Measurements from ENCODE around the gene CDH13. TPM values are rescaled to one million over a fixed set of nuclear protein-coding genes. Genes with fewer than 3 reads are reported as not detected.
A peak's percentile ranks its signal among the peaks of the same experiment; 100 is the strongest.

CDH13 gene
- total RNA-seq, 1 experiment from 2014 or later = not detected

GRCh38 chr16:83660282-83660681 is 1033.5 kb downstream of the CDH13 start:
- DNase-seq (ENCODE audit: low spot score) = no peak

GRCh38 chr16:83661656-83662055 is 1034.9 kb downstream of the CDH13 start:
- DNase-seq (ENCODE audit: low spot score) = no peak

GRCh38 chr16:83666449-83666848 is 1039.7 kb downstream of the CDH13 start:
- no peak for DNase-seq (ENCODE audit: low spot score)

GRCh38 chr16:83669456-83669855 is 1042.7 kb downstream of the CDH13 start:
- no peak for DNase-seq (ENCODE audit: low spot score)

- no peak for DNase-seq (ENCODE audit: low spot score)
These were observed 1048.3 kb downstream of the CDH13 start for GRCh38 chr16:83674931-83675535.

GRCh38 chr16:83676086-83676485 is 1049.3 kb downstream of the CDH13 start:
- DNase-seq (ENCODE audit: low spot score) = no peak

- no peak for DNase-seq (ENCODE audit: low spot score)
These were observed 1054.2 kb downstream of the CDH13 start for GRCh38 chr16:83680980-83681379.

- DNase-seq (ENCODE audit: low spot score) = no peak
These were observed 1054.7 kb downstream of the CDH13 start for GRCh38 chr16:83681381-83681956.

- DNase-seq (ENCODE audit: low spot score) = no peak
These were observed 1055.5 kb downstream of the CDH13 start for GRCh38 chr16:83682116-83682867.

- DNase-seq (ENCODE audit: low spot score) = no peak
These were observed 1056.1 kb downstream of the CDH13 start for GRCh38 chr16:83682868-83683235.

- no peak for DNase-seq (ENCODE audit: low spot score)
These were observed 1058.9 kb downstream of the CDH13 start for GRCh38 chr16:83685615-83686165.

GRCh38 chr16:83686726-83687125 is 1060.0 kb downstream of the CDH13 start:
- no peak for DNase-seq (ENCODE audit: low spot score)

- no peak for DNase-seq (ENCODE audit: low spot score)
These were observed 1062.6 kb downstream of the CDH13 start for GRCh38 chr16:83689385-83689831.

- no peak for DNase-seq (ENCODE audit: low spot score)
These were observed 1065.5 kb downstream of the CDH13 start for GRCh38 chr16:83692224-83692623.

- DNase-seq (ENCODE audit: low spot score) = no peak
These were observed 1072.2 kb downstream of the CDH13 start for GRCh38 chr16:83698964-83699363.

- no peak for DNase-seq (ENCODE audit: low spot score)
These were observed 1073.0 kb downstream of the CDH13 start for GRCh38 chr16:83699817-83700216.

GRCh38 chr16:83700918-83701317 is 1074.1 kb downstream of the CDH13 start:
- DNase-seq (ENCODE audit: low spot score) = no peak

GRCh38 chr16:83701494-83701893 is 1074.7 kb downstream of the CDH13 start:
- DNase-seq (ENCODE audit: low spot score) = peak; percentile 49

- DNase-seq (ENCODE audit: low spot score) = no peak
These were observed 1077.9 kb downstream of the CDH13 start for GRCh38 chr16:83704656-83705055.

GRCh38 chr16:83705856-83706255 is 1079.1 kb downstream of the CDH13 start:
- DNase-seq (ENCODE audit: low spot score) = no peak

GRCh38 chr16:83706394-83706793 is 1079.6 kb downstream of the CDH13 start:
- DNase-seq (ENCODE audit: low spot score) = no peak

GRCh38 chr16:83711069-83711468 is 1084.3 kb downstream of the CDH13 start:
- DNase-seq (ENCODE audit: low spot score) = no peak

- DNase-seq (ENCODE audit: low spot score) = peak; percentile 9
These were observed 1086.8 kb downstream of the CDH13 start for GRCh38 chr16:83713597-83713996.

All from HT-29 (cell line).